Hepatocyte (in vitro differentiated cells): ENCODE measurements around the gene SUPT3H. TPM values are rescaled to one million over a fixed set of nuclear protein-coding genes. Genes with fewer than 3 reads are reported as not detected.

Source experiments
- DNase-seq: peaks from one replicate; pipeline ENCODE4 v3.0.0-alpha.2; 2016; ENCODE audit warnings: low spot score
- H2AFZ ChIP-seq: fragments of 200-600 bp; sonication (generic); 2 replicates; pipeline ENCODE4 v1.6.0; 2016; ENCODE audit warnings: antibody characterized with exemption, mild to moderate bottlenecking
- H3K27ac ChIP-seq: fragments of 200-600 bp; sonication (generic); 2 replicates; pipeline ENCODE4 v1.5.1; 2016; ENCODE audit warnings: mild to moderate bottlenecking
- H3K27me3 ChIP-seq: fragments of 200-600 bp; sonication (generic); 2 replicates; pipeline ENCODE4 v1.6.1; 2016
- H3K36me3 ChIP-seq: fragments of 200-600 bp; sonication (generic); replicated peaks from 2 replicates; pipeline ENCODE4 v1.5.1; 2016; ENCODE audit warnings: low read depth; ENCODE audit not compliant: insufficient read depth
- H3K4me1 ChIP-seq: fragments of 200-600 bp; sonication (generic); 2 replicates; pipeline ENCODE4 v1.5.1; 2016; ENCODE audit warnings: mild to moderate bottlenecking, moderate library complexity; ENCODE audit not compliant: insufficient read depth
- H3K4me2 ChIP-seq: fragments of 200-600 bp; sonication (generic); 2 replicates; pipeline ENCODE4 v1.6.0; 2016
- H3K4me3 ChIP-seq: fragments of 200-600 bp; sonication (generic); 2 replicates; pipeline ENCODE4 v1.5.1; 2016; ENCODE audit warnings: mild to moderate bottlenecking
- H3K79me2 ChIP-seq: fragments of 200-600 bp; sonication (generic); 2 replicates; pipeline ENCODE4 v1.6.0; 2017; ENCODE audit warnings: mild to moderate bottlenecking
- H3K9me2 ChIP-seq: fragments of 200-600 bp; sonication (generic); replicated peaks from 2 replicates; pipeline ENCODE4 v1.6.0; 2017; ENCODE audit warnings: mild to moderate bottlenecking; ENCODE audit not compliant: insufficient read depth
- H3K9me3 ChIP-seq: fragments of 200-600 bp; sonication (generic); 2 replicates; pipeline ENCODE4 v1.5.1; 2016; ENCODE audit warnings: low read depth, mild to moderate bottlenecking
- H4K20me1 ChIP-seq: fragments of 200-600 bp; sonication (generic); 2 replicates; pipeline ENCODE4 v1.6.0; 2016; ENCODE audit warnings: mild to moderate bottlenecking; ENCODE audit not compliant: insufficient read depth, poor library complexity, severe bottlenecking
- CTCF ChIP-seq: fragments of 200-600 bp; sonication (generic); IDR thresholded peaks from 2 replicates; pipeline ENCODE4 v1.5.1; 2016; ENCODE audit warnings: antibody characterized with exemption, mild to moderate bottlenecking; ENCODE audit not compliant: poor library complexity
- EZH2 ChIP-seq: fragments of 200-600 bp; sonication (generic); IDR thresholded peaks from 2 replicates; pipeline ENCODE4 v1.6.1; 2016; ENCODE audit warnings: antibody characterized with exemption, mild to moderate bottlenecking, borderline replicate concordance
- EZH2phosphoT487 ChIP-seq: fragments of 200-600 bp; sonication (generic); IDR thresholded peaks from one replicate; pipeline ENCODE4 v1.6.1; 2018; ENCODE audit warnings: antibody characterized with exemption, mild to moderate bottlenecking, low read depth, moderate library complexity; ENCODE audit not compliant: unreplicated experiment, severe bottlenecking
- WGBS: methylation state at CpG from one replicate; pipeline ENCODE4 v1.1.6; 2016; ENCODE audit warnings: low lambda C conversion rate; ENCODE audit errors: missing lambda C conversion rate; 5-methylcytosine and 5-hydroxymethylcytosine counted together
- polyA plus RNA-seq: library from polyadenylated mRNA; unstranded; fragments of >200 nt; fragmentation: Nextera tagmentation; extraction: Ambion mirVana; gene quantifications from 2 replicates; pipeline ENCODE4 v1.2.1, GENCODE V29; 2016
- total RNA-seq: library from RNA; depleted of rRNA; stranded (reverse); fragments of >200 nt; gene quantifications from 2 replicates; pipeline ENCODE4 v1.2.3, GENCODE V29; 2014

SUPT3H gene
- total and polyA plus RNA-seq, 2 experiments from 2014 or later = 6.8 to 7.7 TPM

- no peaks in the 10 kb centered on the region for H3K9me2 ChIP-seq
- no peaks in the 10 kb centered on the region for H3K36me3 ChIP-seq
- no peak overlapping the region for H3K27ac ChIP-seq
- H2AFZ ChIP-seq = no peak overlapping the region
- TF ChIP-seq EZH2phosphoT487 (no peak), CTCF (no peak), EZH2 (no peak)
- H3K4me1 ChIP-seq = no peaks in the 10 kb centered on the region
- H3K4me2 ChIP-seq = no peak overlapping the region
- H3K4me3 ChIP-seq = no peak overlapping the region
- H3K9me3 ChIP-seq = peaks cover 8% of the 10 kb centered on the region
- no peak for DNase-seq
- WGBS = 97% methylated on average over 4 of the region's 4 CpGs
- H3K79me2 ChIP-seq = no peaks in the 10 kb centered on the region
- no peaks in the 10 kb centered on the region for H4K20me1 ChIP-seq
- no peaks in the 10 kb centered on the region for H3K27me3 ChIP-seq
These were observed 423.5 kb downstream of the SUPT3H start for GRCh38 chr6:44954281-44954680.

GRCh38 chr6:44951253-44951747, 426.4 kb downstream of the SUPT3H start:
- H3K4me2 ChIP-seq = no peak overlapping the region
- no peak overlapping the region for H3K4me3 ChIP-seq
- peaks cover 9% of the 10 kb centered on the region for H3K9me3 ChIP-seq
- H3K9me2 ChIP-seq = no peaks in the 10 kb centered on the region
- WGBS = 92% methylated on average over 2 of the region's 2 CpGs
- no peaks in the 10 kb centered on the region for H3K27me3 ChIP-seq
- DNase-seq = no peak
- H3K27ac ChIP-seq = no peak overlapping the region
- TF ChIP-seq CTCF (no peak), EZH2 (no peak), EZH2phosphoT487 (no peak)
- H2AFZ ChIP-seq = no peak overlapping the region
- no peaks in the 10 kb centered on the region for H3K36me3 ChIP-seq
- H3K4me1 ChIP-seq = no peaks in the 10 kb centered on the region
- H4K20me1 ChIP-seq = no peaks in the 10 kb centered on the region
- H3K79me2 ChIP-seq = no peaks in the 10 kb centered on the region

GRCh38 chr6:44949596-44950201, 428.0 kb downstream of the SUPT3H start:
- Histone ChIP-seq H4K20me1 (no peaks in the 10 kb centered on the region), H3K9me2 (no peaks in the 10 kb centered on the region), H3K9me3 (peaks cover 18% of the 10 kb centered on the region), H3K27ac (no peak overlapping the region), H3K4me2 (no peak overlapping the region), H3K4me3 (no peak overlapping the region), H3K4me1 (no peaks in the 10 kb centered on the region), H2AFZ (no peak overlapping the region), H3K79me2 (no peaks in the 10 kb centered on the region), H3K27me3 (no peaks in the 10 kb centered on the region), H3K36me3 (no peaks in the 10 kb centered on the region)
- DNase-seq = no peak
- TF ChIP-seq EZH2phosphoT487 (no peak), CTCF (no peak), EZH2 (no peak)
